Loucy (cell line): ENCODE results near the gene PLAU.

Experiments
- CTCF ChIP-seq: fragments of 200-600 bp; sonication (generic); conservative IDR thresholded peaks from 2 replicates; pipeline ENCODE4 v1.5.1; 2014; ENCODE audit warnings: mild to moderate bottlenecking, antibody characterized with exemption, low read length
- EZH2phosphoT487 ChIP-seq: fragments of 200-600 bp; IDR thresholded peaks from 2 replicates; pipeline ENCODE4 v1.6.1; 2018; ENCODE audit warnings: antibody characterized with exemption, mild to moderate bottlenecking, moderate library complexity, borderline replicate concordance

- TF ChIP-seq CTCF, result no peak
- TF ChIP-seq EZH2phosphoT487, result no peak
Observed at GRCh38 chr10:73889014-73889413, 21.9 kb upstream of the PLAU start.
